Sigmoid colon (tissue), 7 donors: ENCODE data around the gene MFSD6. TPM values are rescaled to one million over a fixed set of nuclear protein-coding genes. Genes with fewer than 3 reads are reported as not detected.

Source experiments
- DNase-seq: peaks from one replicate; pipeline ENCODE4 v3.0.0-alpha.2; 2019
- H3K27ac ChIP-seq, 4 donors: fragments of 200-600 bp; sonication (generic); one replicate each; pipeline ENCODE4 v1.5.1; 2016 to 2019; ENCODE audit warnings: mild to moderate bottlenecking in 1 of 4
- H3K27me3 ChIP-seq, 3 donors: fragments of 200-600 bp; sonication (generic); one replicate each; pipeline ENCODE4 v1.5.1; 2019; ENCODE audit warnings: mild to moderate bottlenecking in 1 of 3
- H3K36me3 ChIP-seq, 4 donors: fragments of 200-600 bp; sonication (generic); one replicate each; pipeline ENCODE4 v1.5.1; 2016 to 2019
- H3K4me1 ChIP-seq, 4 donors: fragments of 200-600 bp; sonication (generic); one replicate each; pipeline ENCODE4 v1.5.1; 2017 to 2019
- H3K4me3 ChIP-seq, 4 donors: fragments of 200-600 bp; sonication (generic); one replicate each; pipeline ENCODE4 v1.5.1; 2017 to 2019; ENCODE audit warnings: mild to moderate bottlenecking in 2 of 4, moderate library complexity in 1 of 4
- H3K9me3 ChIP-seq, 4 donors: fragments of 200-600 bp in 3 of 4; sonication (generic) in 3 of 4; one replicate each; pipeline versions ENCODE4 v1.5.1 to v1.6.1; 2013 to 2019
- CTCF ChIP-seq, 4 experiments: fragments of 450-650 bp in 3 of 4; fragments of 200-600 bp in 1 of 4; IDR thresholded peaks; one replicate each; pipeline ENCODE4 v1.5.1; 2016 to 2019; ENCODE audit warnings: antibody characterized with exemption in 4 of 4, mild to moderate bottlenecking in 3 of 4, moderate library complexity in 2 of 4
- EP300 ChIP-seq, 4 donors: sonication (generic); formaldehyde crosslinking; IDR thresholded peaks; one replicate each; pipeline ENCODE4 v1.6.1; 2017; ENCODE audit warnings: antibody characterized with exemption in 4 of 4
- POLR2A ChIP-seq, 2 donors: fragments of 450-650 bp; IDR thresholded peaks; one replicate each; pipeline ENCODE4 v1.6.1; 2016; ENCODE audit warnings: antibody characterized with exemption in 2 of 2, mild to moderate bottlenecking in 2 of 2, moderate library complexity in 2 of 2
- POLR2AphosphoS5 ChIP-seq, 4 donors: sonication (generic); formaldehyde crosslinking; IDR thresholded peaks; one replicate each; pipeline ENCODE4 v1.6.1; 2017; ENCODE audit warnings: antibody characterized with exemption in 4 of 4
- WGBS, 2 donors: extraction: QIAGEN DNeasy Blood & Tissue Kit; methylation state at CpG; one replicate each; pipeline ENCODE4 v1.1.7; 2013; 5-methylcytosine and 5-hydroxymethylcytosine counted together
- intact Hi-C: fragments of 100-400 bp; cut with DNase I; formaldehyde crosslinking; loops from one replicate; pipeline ENCODE4 v1.15.1; 2023
- polyA plus RNA-seq, 3 donors: library from polyadenylated mRNA; stranded (reverse); fragments of 200-250 nt; gene quantifications; one replicate each; pipeline ENCODE4 v1.2.3, GENCODE V29; 2013
- total RNA-seq, 4 donors: library from RNA; depleted of rRNA; stranded (reverse); fragments of >200 nt; gene quantifications; one replicate each; pipeline ENCODE4 v1.1.0, GENCODE V29; 2016
- donor health status: healthy with polysubstance abuse.
- donor health status: Bipolar disorder and iron deficiency.
- donor health status: healthy.

The MFSD6 gene
- total and polyA plus RNA-seq, 7 donors = 8.4 to 87.5 (median 46.7) TPM

- intact Hi-C loops = loop anchor here (2.0 to 5.0 kb wide), 2 partner anchors 60 to 178 kb away; partner anchors contain the start of genes MFSD6 and NAB1
- Histone ChIP-seq H3K9me3 (no peaks in the 10 kb centered on the region), H3K27ac (peak overlapping the region; percentile 80 to 87 (median 86)), H3K4me3 (no peak overlapping the region), H3K4me1 (peaks cover 0 to 43% (median 41%) of the 10 kb centered on the region in 4 donors), H3K27me3 (no peaks in the 10 kb centered on the region), H3K36me3 (peaks cover 0 to 6% (median 0%) of the 10 kb centered on the region in 4 donors)
- DNase-seq = peak; percentile 92
- TF ChIP-seq CTCF (IDR thresholded peaks at IDR 0.05) = no peak
- TF ChIP-seq EP300 (IDR thresholded peaks at IDR 0.05) = peak in 3 of 4 donors; percentile 36 to 72 (median 69)
- no peak for TF ChIP-seq POLR2A (IDR thresholded peaks at IDR 0.05)
- TF ChIP-seq POLR2AphosphoS5 (IDR thresholded peaks at IDR 0.05) = peak; percentile 60 to 89 (median 83)
- WGBS, 2 donors = 11 to 33% methylated on average over 4 of the region's 4 CpGs
Observed at GRCh38 chr2:190468814-190469569, 60.8 kb downstream of the MFSD6 start.

GRCh38 chr2:190469771-190470170 lies 61.6 kb downstream of the MFSD6 start:
- Histone ChIP-seq H3K36me3 (peaks cover 0 to 6% (median 0%) of the 10 kb centered on the region in 4 donors), H3K9me3 (no peaks in the 10 kb centered on the region), H3K4me1 (peaks cover 0 to 43% (median 41%) of the 10 kb centered on the region in 4 donors), H3K27ac (peak overlapping the region; percentile 80 to 87 (median 86)), H3K27me3 (no peaks in the 10 kb centered on the region), H3K4me3 (no peak overlapping the region)
- WGBS, 2 donors = 16 to 50% methylated on average over 2 of the region's 2 CpGs
- TF ChIP-seq CTCF (IDR thresholded peaks at IDR 0.05) (no peak), POLR2A (IDR thresholded peaks at IDR 0.05) (no peak), EP300 (IDR thresholded peaks at IDR 0.05) (peak; percentile 81 to 91 (median 86)), POLR2AphosphoS5 (IDR thresholded peaks at IDR 0.05) (peak; percentile 71 to 90 (median 83))
- peak; percentile 81 for DNase-seq
- intact Hi-C loops = loop anchor here (2.0 to 5.0 kb wide), 2 partner anchors 61 to 178 kb away; partner anchors contain the start of genes MFSD6 and NAB1

GRCh38 chr2:190470256-190470826 lies 62.2 kb downstream of the MFSD6 start:
- Histone ChIP-seq H3K4me3 (no peak overlapping the region), H3K36me3 (peaks cover 0 to 6% (median 0%) of the 10 kb centered on the region in 4 donors), H3K27me3 (no peaks in the 10 kb centered on the region), H3K9me3 (no peaks in the 10 kb centered on the region), H3K27ac (peak overlapping the region; percentile 80 to 87 (median 86)), H3K4me1 (peaks cover 0 to 43% (median 41%) of the 10 kb centered on the region in 4 donors)
- WGBS, 2 donors = 73 to 82% methylated on average over 5 of the region's 5 CpGs
- TF ChIP-seq POLR2A (IDR thresholded peaks at IDR 0.05) (no peak), CTCF (IDR thresholded peaks at IDR 0.05) (no peak)
- DNase-seq = no peak
- intact Hi-C loops = no loop called here

GRCh38 chr2:190477661-190478454 lies 69.7 kb downstream of the MFSD6 start:
- no peak for DNase-seq
- TF ChIP-seq POLR2AphosphoS5 (IDR thresholded peaks at IDR 0.05) = peak; percentile 27 to 79 (median 60)
- no peak for TF ChIP-seq POLR2A (IDR thresholded peaks at IDR 0.05)
- peak; percentile 29 to 92 (median 58) for TF ChIP-seq EP300 (IDR thresholded peaks at IDR 0.05)
- H3K4me1 ChIP-seq = peaks cover 0 to 21% (median 20%) of the 10 kb centered on the region in 4 donors
- H3K9me3 ChIP-seq = no peaks in the 10 kb centered on the region
- no peaks in the 10 kb centered on the region for H3K27me3 ChIP-seq
- H3K27ac ChIP-seq = peak overlapping the region; percentile 72 to 82 (median 77)
- no peaks in the 10 kb centered on the region for H3K36me3 ChIP-seq
- WGBS, 2 donors = 14 to 50% methylated on average over 4 of the region's 4 CpGs
- intact Hi-C loops = no loop called here
- peak overlapping the region in 3 of 4 donors; percentile 16 to 34 (median 26) for H3K4me3 ChIP-seq
